GM21717 (cell line): ENCODE measurements around the gene PACC1.
A peak's percentile ranks its signal among the peaks of the same experiment; 100 is the strongest.

Source experiments
- ATAC-seq: cut with Tn5 transposase; IDR thresholded peaks from one replicate; pipeline ENCODE4 v1.9.1; 2021; ENCODE audit warnings: mild to moderate bottlenecking, moderate library complexity; ENCODE audit not compliant: unreplicated experiment

The PACC1 gene

DNA sequence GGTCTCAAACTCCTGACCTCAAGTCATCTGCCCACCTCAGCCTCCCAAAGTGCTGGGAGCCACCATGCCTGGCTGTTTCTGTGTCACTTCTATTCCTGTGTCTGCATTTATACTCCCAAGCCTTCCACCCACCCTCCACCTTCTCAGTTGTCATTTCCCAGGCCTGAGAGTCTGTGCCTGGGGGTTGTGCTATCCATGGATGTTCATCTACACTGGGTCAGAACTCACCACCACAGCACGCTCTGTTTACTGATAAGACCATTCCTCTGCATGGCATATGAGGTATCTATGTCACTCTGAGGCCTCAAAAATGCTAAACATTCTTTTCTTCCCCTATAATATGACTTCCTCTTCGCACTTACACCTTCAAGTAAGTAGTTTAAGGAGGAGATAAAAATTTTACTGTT is 24.1 kb upstream of the PACC1 start:
- ATAC-seq: no peak

DNA sequence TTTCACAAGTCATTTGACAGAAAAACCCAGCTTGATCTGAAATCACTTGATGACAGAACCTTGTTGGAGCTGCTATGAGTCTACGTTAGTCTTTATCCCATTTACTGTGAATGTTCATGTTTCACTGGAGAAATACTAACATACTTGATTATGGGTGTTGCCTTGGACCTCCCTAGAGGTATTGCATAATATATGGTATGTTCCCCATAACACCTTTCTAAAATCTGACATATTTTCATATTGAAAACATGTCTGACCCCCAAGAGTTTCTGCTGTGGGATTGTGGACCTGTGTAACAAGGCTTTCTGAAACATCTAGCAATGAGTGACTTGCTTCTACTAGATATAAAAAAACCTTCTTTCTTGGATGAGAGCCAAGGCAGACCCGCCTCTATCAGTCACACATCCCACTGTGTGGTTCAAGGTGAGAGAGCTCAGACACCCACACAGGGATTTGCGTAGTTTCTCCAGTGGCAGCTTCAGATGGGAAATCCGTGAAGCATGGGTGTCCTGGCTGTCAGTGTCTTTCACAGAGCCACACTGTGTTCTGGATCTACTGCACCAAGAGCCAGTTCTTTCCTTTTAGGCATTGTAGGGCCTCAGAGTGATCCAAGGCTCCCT is 22.6 kb upstream of the PACC1 start:
- no peak for ATAC-seq

DNA sequence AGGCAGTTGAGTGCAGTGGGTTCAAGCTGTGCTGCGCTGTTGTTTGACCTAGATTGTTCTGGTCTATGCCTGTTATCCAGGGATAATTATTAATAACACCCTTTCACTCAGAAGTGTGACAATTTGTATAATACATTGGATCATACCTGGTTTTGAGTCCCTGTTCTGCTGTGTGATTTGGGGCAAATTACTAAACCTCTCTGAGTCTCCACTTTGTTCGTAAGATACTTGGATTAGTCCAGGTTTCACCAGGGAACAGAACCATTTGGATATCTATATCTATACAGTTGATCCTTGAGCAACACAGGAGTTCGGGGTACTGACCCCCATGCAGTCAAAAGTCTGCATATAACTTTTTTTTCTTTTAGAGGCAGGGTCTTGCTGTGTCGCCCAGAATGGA is 20.3 kb upstream of the PACC1 start:
- no peak for ATAC-seq

DNA sequence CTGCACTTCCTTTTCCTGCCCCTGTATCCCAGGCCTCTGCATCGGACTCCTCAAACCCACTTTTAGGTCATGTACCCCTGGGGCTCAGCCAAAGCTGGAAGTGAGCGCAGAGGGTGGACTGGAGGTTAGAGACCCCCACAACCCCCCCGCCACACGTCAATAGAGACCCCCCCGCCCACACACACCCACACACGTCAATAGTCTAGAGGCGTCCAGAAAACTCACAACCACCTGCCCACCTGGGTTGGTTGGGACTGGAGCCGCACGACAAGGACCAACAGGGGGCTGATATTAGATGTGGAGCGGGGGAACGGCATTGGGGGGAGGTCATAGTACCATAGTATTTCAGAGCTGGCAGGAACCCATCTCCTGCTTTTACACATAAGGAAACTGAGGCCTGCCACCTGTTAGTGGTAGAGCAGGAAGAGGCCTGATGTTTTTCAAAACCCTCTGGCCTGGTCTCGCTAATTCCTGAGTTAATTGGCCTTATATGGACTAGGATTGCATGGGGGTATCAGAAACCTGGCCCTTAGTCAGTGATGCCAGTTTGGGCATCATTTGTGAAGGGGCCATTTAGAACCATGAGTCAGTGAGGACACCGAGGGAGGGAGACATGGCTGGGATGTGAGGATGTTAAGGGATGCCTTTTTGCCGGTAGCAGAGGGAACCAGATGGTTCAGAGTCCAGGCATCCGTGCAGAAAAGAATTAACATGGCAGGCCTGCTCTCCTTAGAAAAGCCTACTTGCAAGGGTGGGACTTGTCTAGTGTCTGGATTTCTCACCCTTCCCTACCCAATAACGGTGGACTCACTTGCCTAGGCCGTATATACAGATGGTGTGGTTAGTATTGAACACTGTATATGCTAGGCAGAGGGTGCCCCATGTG is 19.1 kb upstream of the PACC1 start:
- ATAC-seq: no peak

DNA sequence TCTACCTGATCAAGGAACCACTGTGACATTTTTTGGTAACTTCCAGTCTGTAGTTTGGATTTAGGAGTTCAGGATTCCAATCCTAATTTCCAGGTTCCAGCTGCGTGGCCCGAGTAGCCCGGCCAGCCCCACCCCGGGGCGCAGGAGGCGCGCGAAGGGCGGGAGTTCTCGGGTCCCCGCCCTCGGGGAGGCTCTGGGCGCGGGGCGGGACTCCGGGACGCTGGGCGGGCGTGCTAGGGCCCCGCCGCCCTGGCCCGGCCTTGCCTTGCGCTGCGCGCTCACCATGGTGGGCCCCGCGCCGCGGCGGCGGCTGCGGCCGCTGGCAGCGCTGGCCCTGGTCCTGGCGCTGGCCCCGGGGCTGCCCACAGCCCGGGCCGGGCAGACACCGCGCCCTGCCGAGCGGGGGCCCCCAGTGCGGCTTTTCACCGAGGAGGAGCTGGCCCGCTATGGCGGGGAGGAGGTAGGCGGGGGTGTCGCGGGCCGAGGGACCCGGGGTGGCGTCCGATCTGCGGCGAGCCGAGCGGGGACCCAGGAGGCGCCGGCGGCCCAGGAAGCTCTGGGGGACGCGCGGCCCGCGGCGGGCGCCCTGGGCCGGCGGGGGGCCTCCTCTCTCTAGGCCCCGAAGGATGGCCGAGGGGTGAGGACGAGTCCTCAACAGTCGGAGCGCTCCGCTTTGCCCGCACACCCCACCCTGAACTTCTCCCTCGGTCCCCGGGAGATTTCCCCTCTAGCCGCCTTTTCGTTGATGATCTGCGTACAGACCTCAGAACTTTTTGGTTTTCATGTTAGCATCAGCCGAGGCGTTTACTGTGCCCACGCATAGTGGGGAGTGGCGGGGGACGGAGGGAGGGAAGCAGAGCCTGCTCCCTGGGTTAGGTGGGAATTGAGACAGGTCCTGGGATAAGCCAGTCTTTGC is 18.2 kb upstream of the PACC1 start, which contains the start of gene NENF:
NENF (plus strand) TSS at position 260 of the 916 bp plus-strand sequence; CDS start at position 284, 24 bp downstream.
- peak; percentile 98 for ATAC-seq

DNA sequence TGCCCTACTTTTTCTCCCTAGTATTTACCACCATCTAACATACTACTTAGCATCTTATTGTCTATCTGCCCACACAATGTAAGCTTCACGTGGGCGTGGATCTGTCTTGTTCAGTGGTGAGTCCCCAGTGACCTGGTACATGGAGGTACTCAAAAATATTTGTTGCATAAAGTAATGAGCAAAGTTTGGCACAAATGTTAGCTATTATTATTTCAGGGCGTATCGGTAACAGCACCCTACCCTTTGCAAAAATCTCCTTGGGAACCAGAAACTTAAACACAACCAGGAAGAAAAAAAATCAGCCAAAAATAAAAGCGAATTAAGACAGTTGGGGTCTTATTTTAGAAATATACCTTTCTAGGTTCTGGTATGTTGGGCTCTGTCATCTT is 17.6 kb upstream of the PACC1 start:
- no peak for ATAC-seq

DNA sequence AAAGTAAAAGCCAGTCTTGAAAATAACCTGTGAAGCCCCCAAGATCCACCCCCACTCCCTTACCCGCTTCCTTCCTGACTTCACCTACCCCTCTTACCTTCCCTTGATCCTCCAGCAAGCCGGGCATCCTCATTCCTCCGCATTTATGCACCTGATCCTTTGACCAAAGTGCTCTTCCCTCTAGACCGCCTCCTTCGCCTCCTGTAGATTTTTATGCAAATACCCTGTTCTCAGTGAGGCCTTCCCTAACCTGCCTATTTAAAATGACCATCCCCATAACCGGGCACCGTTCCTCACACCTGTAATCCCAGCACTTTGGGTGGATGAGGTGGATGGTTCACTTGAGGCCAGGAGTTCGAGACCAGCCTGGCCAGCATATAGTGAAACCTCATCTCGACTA is 17.0 kb upstream of the PACC1 start:
- ATAC-seq: no peak

DNA sequence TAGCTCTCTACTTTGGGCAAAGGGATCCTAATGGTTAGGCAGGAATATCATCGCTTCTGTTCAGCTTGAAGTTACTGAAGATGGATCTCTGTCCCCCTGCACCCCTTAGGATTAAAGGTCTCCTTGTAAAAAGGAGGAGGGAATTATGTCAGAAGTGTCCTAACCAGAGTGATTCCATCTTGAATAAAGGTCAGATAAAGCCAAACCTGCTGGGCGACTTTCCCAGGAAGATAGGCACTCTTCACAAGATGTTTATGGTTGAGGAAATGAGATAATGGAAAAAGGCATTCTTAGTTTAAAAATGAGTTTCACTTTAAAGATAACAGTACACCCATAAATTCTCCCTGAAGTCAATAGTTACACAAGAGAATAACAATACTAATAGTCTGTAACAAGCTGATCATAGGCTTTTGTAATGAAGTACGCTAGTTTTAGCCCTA is 16.3 kb upstream of the PACC1 start:
- ATAC-seq: no peak

DNA sequence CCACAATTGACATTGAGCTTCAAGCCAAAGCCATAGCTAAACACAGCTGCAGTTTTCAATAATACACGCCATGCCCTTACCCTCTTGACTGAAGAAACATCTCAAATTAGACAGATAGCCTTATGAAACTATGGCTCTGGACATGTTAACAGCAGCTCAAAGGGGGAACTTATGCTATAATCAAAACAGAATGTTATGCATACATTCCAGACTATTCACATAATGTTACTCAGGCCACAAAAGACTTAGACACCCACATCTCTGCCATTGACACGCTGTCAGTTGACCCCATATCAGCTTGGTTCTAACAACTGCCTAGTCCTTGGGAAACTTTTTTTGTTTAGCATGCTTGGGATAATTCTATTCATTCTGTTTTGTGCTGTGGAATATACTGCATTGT is 15.7 kb upstream of the PACC1 start:
- no peak for ATAC-seq

DNA sequence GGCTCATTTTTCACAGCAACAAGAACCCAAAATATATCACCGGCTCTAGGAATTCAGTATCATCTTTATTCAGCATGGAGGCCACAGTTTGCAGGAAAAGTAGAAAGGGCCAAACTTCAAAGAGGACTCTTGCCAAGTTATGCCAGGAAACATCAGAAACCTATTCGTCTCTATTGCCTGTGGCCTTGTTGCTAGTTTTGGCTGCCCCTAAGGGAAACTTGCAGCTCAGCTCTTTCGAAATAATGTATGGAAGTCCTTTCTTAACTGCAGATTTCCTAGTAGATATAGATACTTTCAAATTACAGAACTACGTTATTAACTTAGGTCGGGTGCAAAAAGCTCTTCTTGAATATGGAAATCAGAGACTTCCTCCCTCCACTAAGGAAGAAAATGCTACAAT is 13.8 kb upstream of the PACC1 start:
- no peak for ATAC-seq

DNA sequence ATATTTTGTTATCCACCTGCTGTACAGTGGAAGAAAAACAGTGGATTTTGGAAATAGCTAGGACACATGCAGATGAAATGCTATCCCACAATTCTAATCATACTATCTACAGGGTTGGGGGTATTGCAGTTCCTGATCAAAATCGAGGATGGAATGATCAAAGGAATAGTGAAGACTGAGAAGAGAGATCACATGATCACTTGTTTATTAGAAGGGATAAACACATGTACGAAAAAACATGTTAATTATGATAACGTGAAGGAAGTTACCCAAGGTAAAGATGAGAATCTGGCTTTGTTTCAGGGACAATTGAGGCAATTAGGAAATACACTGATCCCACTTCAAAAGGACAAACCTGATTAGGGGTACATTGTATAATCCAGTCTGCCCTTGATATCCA is 9.2 kb upstream of the PACC1 start:
- ATAC-seq: no peak

DNA sequence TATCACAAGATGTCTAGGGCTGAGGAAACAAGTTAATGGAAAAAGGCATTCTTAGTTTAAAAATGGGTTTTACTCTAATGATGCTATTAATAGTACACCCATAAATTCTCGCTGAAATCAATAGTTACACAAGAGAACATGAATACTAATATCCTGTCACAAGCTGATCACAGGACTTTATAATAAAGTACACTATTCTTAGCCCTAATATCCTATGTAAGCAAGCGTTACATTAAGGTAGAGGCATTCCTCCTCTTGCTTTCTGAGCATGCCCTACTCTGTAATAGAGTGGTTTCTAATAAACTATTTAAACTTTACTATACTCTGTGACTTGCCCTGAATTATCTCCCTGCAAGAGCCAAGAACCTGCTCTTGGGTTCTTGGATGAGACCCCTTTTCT is 6.5 kb upstream of the PACC1 start:
- ATAC-seq: no peak

DNA sequence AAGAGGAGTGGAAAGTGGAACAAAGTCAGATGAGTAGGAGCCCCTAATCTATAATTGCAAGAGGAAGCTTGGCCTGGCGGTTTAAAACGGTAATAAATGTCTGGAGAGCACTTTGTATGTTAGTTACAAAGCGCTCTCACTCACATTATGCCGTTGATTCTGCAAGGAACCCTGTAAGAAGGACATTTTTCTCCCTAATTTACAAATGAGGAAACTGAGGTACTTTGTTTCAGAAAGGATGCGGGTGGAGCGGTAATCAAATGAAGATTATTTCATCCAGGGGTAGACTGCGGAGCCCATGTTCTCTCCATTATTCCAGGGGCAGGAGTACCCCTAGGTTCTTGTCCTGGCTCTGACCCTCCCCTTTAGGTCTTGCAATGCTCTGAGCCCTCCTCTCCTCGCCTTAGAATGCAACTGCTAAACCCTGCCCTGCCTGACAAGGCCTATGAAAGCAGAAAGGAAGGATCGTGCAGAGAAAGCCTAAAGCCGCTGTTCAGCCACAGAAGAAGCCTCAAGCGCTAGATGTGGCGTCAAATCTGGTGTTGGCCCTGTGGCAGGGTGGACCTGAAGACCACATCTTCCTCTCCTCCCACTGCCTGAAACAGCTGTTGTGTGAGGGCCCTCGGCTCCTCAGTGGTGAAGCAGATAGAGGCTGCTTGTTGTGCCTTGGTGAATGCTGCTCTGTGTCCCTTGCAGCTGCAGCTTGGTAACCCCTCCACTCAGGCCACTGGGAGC is 588 bp upstream of the PACC1 start:
- no peak for ATAC-seq

DNA sequence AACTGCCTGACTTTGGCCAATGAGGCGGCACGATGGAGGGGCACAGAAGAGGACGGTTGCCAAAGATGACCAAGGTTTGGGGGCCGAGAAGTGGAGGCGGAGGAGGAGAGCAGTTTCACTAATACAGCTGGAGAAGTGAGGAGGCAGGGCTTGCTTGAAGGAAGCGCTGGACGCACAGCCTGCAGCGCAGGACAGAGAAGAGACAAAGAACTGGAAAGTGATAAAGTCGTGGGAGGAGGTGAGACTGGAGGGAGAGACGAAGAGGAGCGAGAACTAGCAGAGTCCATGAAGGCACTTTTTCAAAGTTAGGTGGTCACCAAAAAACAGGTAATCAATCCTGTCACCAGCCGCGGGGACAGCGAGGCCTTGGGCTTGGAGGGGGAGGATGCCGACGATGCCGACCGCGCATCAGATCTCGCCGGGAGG is 771 bp downstream of the PACC1 start:
- no peak for ATAC-seq

DNA sequence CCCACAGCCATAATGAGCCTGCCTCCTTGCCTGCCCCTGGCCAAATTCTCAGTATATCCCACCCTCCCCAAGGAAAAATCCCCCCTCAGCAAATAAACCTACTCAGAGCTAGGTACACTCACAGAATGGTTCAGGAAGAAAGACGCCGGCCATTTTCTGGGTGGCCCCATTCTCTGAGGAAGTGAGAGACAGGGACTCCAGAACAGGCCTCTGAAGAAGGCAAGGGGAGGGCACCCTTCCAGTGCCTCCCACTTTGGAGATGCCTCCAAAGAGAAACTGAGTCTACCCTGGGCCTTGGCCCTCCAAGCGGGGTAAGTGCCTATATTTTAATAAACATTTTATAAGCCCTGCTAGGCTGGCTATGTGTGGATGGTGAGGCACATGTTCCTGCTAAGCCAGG is 2.3 kb downstream of the PACC1 start:
- no peak for ATAC-seq

DNA sequence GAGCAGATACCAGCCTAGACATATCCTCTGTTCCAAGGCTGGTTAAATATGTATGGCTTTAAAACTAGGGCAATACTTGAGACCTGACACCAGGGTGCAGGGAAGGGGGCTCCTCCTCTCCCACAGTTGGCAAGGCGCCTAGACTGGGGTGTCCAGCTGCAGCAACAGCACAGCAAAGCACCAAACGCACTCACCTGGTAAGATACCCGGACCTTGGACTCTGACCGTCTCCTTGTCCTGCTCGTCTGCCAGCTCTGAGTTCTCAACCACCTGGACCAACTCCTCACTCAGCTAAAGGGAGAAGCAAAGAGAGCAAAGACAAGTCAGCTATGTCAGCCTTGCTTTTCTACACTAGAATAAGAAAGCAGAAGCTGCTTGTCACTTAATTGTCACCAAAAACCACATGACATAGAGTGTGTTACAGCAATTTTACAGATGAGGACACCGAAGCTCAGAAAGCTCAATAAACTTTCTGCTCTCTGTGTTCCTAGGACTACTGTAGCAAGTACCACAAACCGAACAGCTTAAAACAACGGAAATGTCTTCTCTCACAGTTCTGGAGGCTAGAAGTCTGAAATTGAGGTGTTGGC is 4.4 kb downstream of the PACC1 start:
- no peak for ATAC-seq

DNA sequence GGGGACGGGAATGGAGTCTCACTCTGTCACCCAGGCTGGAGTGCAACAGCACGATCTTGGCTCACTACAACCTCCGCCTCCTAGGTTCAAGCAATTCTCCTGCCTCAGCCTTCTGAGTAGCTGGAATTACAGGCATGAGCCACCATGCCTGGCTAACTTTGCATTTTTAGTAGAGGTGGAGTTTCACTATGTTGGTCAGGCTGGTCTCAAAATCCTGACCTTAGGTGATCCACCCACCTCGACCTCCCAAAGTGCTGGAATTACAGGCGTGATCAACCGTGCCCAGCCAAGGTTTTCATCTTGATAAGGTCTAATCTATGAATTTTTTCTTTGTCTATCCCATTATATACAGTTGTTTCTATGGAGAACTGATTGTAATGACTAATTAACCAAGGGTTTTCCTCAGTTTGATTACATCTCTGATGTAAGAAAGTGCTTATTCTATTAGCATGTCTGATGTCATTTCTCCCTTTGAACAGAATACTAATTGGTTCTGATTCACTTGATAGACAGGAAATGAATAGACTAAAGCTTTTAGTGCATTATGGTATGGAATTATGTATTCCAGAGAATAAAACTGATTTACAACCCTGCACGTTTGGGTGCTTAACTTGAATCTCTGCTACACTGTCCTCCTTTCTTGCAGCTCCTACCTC is 11.9 kb downstream of the PACC1 start:
- ATAC-seq: no peak

DNA sequence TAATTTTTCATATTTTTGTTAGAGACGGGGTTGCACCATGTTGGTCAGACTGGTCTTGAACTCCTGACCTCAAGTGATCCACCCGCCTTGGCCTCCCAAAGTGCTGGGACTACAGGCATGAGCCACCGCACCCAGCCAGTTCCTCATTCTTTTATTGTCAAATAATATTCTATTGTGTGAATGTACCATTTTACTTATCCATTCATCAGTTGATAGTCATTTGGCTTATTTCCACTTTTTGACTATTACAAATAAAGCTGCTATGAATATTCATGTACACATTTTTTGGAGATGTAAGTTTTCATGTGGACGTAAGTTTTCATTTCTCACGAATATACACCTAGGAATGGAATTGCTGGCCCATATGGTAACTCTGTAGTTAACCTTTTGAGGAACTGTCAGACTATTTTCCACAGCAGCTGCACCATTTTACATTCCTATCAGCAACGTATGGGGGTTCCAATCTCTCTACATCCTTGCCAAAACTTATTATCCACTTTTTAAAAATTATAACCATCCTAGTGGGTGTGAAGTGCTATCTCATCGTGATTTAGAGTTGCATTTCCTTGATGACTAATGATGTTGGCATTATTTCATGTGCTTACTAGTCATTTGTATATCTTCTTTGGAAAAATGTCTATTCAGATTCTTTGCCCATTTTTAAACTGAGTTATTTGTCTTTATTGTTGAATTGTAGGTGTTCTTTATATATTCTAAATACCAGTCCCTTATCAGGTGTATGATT is 12.7 kb downstream of the PACC1 start:
- no peak for ATAC-seq

DNA sequence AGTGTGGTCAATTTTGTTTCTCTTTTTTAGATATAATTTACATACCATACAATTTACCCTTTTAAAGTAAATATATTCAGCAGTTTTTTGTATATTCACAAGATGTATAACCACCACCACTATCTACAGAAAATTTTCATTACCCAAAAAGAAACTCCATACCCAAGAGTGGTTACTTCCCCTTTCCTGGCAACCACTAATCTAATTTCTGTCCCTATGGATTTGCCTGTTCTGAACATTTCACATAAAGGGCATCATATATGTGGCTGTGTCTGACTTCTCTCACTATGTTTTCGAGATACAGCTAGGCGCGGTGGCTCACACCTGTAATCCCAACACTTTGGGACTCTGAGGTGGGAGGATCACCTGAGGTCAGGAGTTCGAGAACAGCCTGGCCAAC is 13.6 kb downstream of the PACC1 start:
- no peak for ATAC-seq
